MM.1S (cell line): ENCODE data around the gene VSIR.

Experiments used
- DNase-seq: peaks from one replicate; pipeline ENCODE4 v3.0.0-alpha.2; 2015
- H2AFZ ChIP-seq: fragments of 300-600 bp; sonication (generic); 2 replicates; pipeline ENCODE4 v1.6.0; 2016; ENCODE audit warnings: antibody characterized with exemption, low read length
- H3F3A ChIP-seq: fragments of 300-600 bp; sonication (generic); 2 replicates; pipeline ENCODE4 v1.6.1; 2016; ENCODE audit warnings: mild to moderate bottlenecking, antibody characterized with exemption, low read length, moderate library complexity, mixed read lengths; ENCODE audit not compliant: insufficient read depth
- H3K27ac ChIP-seq: fragments of 300-600 bp; sonication (generic); 2 replicates; pipeline ENCODE4 v1.5.1; 2016; ENCODE audit warnings: mild to moderate bottlenecking, low read length
- H3K27me3 ChIP-seq: fragments of 300-600 bp; sonication (generic); replicated peaks from 2 replicates; pipeline ENCODE4 v1.6.0; 2016; ENCODE audit warnings: low read length; ENCODE audit not compliant: insufficient read depth
- H3K36me3 ChIP-seq: fragments of 300-600 bp; sonication (generic); replicated peaks from 2 replicates; pipeline ENCODE4 v1.6.1; 2016; ENCODE audit warnings: mild to moderate bottlenecking, low read length, mixed read lengths; ENCODE audit not compliant: insufficient read depth
- H3K4me1 ChIP-seq: fragments of 300-600 bp; sonication (generic); 2 replicates; pipeline ENCODE4 v1.6.1; 2016; ENCODE audit warnings: low read length, mixed read lengths
- H3K4me2 ChIP-seq: fragments of 300-600 bp; sonication (generic); 2 replicates; pipeline ENCODE4 v1.6.0; 2016; ENCODE audit warnings: low read depth, low read length
- H3K4me3 ChIP-seq: fragments of 300-600 bp; sonication (generic); 2 replicates; pipeline ENCODE4 v1.5.1; 2016; ENCODE audit warnings: low read length, mixed read lengths
- H3K79me2 ChIP-seq: fragments of 300-600 bp; sonication (generic); 2 replicates; pipeline ENCODE4 v1.6.1; 2016; ENCODE audit warnings: mixed run types, low read length, mixed read lengths
- H3K9ac ChIP-seq: fragments of 300-600 bp; sonication (generic); 2 replicates; pipeline ENCODE4 v1.6.1; 2016; ENCODE audit warnings: low read length, mixed read lengths
- H3K9me2 ChIP-seq: fragments of 300-600 bp; sonication (generic); replicated peaks from 2 replicates; pipeline ENCODE4 v1.6.1; 2016; ENCODE audit warnings: mild to moderate bottlenecking, low read length, mixed read lengths; ENCODE audit not compliant: insufficient read depth
- H3K9me3 ChIP-seq: fragments of 300-600 bp; sonication (generic); replicated peaks from 2 replicates; pipeline ENCODE4 v1.6.1; 2016; ENCODE audit warnings: mild to moderate bottlenecking, low read length, mixed read lengths; ENCODE audit not compliant: insufficient read depth
- H4K20me1 ChIP-seq: fragments of 300-600 bp; sonication (generic); 2 replicates; pipeline ENCODE4 v1.6.1; 2016; ENCODE audit warnings: mild to moderate bottlenecking, low read length, moderate library complexity, mixed read lengths; ENCODE audit not compliant: insufficient read depth
- CTCF ChIP-seq: fragments of 300-600 bp; sonication (generic); IDR thresholded peaks from 2 replicates; pipeline ENCODE4 v1.5.1; 2016; ENCODE audit warnings: antibody characterized with exemption, low read length, mixed read lengths
- EZH2 ChIP-seq: fragments of 300-600 bp; sonication (generic); optimal IDR thresholded peaks from 2 replicates; pipeline ENCODE3; 2017; ENCODE audit warnings: low read depth, mild to moderate bottlenecking, antibody characterized with exemption, low read length, mixed read lengths
- EZH2phosphoT487 ChIP-seq: fragments of 300-600 bp; sonication (generic); IDR thresholded peaks from 2 replicates; pipeline ENCODE4 v1.6.1; 2018; ENCODE audit warnings: antibody characterized with exemption, low read length

The VSIR gene

GRCh38 chr10:71712170-71712569 lies 61.1 kb downstream of the VSIR start:
- no peaks in the 10 kb centered on the region for H3K9me2 ChIP-seq
- no peak for TF ChIP-seq EZH2
- no peak for TF ChIP-seq CTCF
- no peak for TF ChIP-seq EZH2phosphoT487
- H3K27me3 ChIP-seq = peaks cover 10% of the 10 kb centered on the region
- no peaks in the 10 kb centered on the region for H3K9me3 ChIP-seq
- no peak overlapping the region for H3K27ac ChIP-seq
- 0 out of 2 replicates have a peak, but pooled peaks cover 7% of the 10 kb centered on the region for H3K4me1 ChIP-seq
- no peak overlapping the region for H2AFZ ChIP-seq
- no peak overlapping the region for H3K4me3 ChIP-seq
- no peaks in the 10 kb centered on the region for H3F3A ChIP-seq
- no peaks in the 10 kb centered on the region for H3K79me2 ChIP-seq
- H3K9ac ChIP-seq = no peak overlapping the region
- H3K4me2 ChIP-seq = no peak overlapping the region
- DNase-seq = no peak
- no peaks in the 10 kb centered on the region for H4K20me1 ChIP-seq
- no peaks in the 10 kb centered on the region for H3K36me3 ChIP-seq

- Histone ChIP-seq H3F3A (no peaks in the 10 kb centered on the region), H3K4me3 (no peak overlapping the region), H3K79me2 (no peaks in the 10 kb centered on the region), H3K4me1 (0 out of 2 replicates have a peak, but pooled peaks cover 7% of the 10 kb centered on the region), H3K36me3 (no peaks in the 10 kb centered on the region), H3K9ac (no peak overlapping the region), H3K27ac (no peak overlapping the region), H3K4me2 (no peak overlapping the region), H2AFZ (no peak overlapping the region), H3K27me3 (peaks cover 18% of the 10 kb centered on the region), H3K9me2 (no peaks in the 10 kb centered on the region), H4K20me1 (no peaks in the 10 kb centered on the region), H3K9me3 (no peaks in the 10 kb centered on the region)
- TF ChIP-seq EZH2 = no peak
- no peak for TF ChIP-seq CTCF
- TF ChIP-seq EZH2phosphoT487 = no peak
- DNase-seq = no peak
These were observed 62.2 kb downstream of the VSIR start for GRCh38 chr10:71711052-71711623.

GRCh38 chr10:71710519-71710918 lies 62.8 kb downstream of the VSIR start:
- no peak for TF ChIP-seq CTCF
- no peak for TF ChIP-seq EZH2
- TF ChIP-seq EZH2phosphoT487 = no peak
- H3F3A ChIP-seq = no peaks in the 10 kb centered on the region
- H4K20me1 ChIP-seq = no peaks in the 10 kb centered on the region
- H3K4me2 ChIP-seq = no peak overlapping the region
- H3K4me1 ChIP-seq = 0 out of 2 replicates have a peak, but pooled peaks cover 7% of the 10 kb centered on the region
- H3K36me3 ChIP-seq = no peaks in the 10 kb centered on the region
- no peaks in the 10 kb centered on the region for H3K9me3 ChIP-seq
- no peak for DNase-seq
- peaks cover 22% of the 10 kb centered on the region for H3K27me3 ChIP-seq
- no peak overlapping the region for H3K27ac ChIP-seq
- no peak overlapping the region for H3K4me3 ChIP-seq
- H3K79me2 ChIP-seq = no peaks in the 10 kb centered on the region
- H3K9me2 ChIP-seq = no peaks in the 10 kb centered on the region
- no peak overlapping the region for H2AFZ ChIP-seq
- H3K9ac ChIP-seq = no peak overlapping the region
